K562 (cell line): Measurements from ENCODE around the gene LAP3. TPM values are rescaled to one million over a fixed set of nuclear protein-coding genes. Genes with fewer than 3 reads are reported as not detected.
A peak's percentile ranks its signal among the peaks of the same experiment; 100 is the strongest.

Source experiments
- BRCA1 ChIP-seq, 2 experiments: fragments of 450-650 bp in 1 of 2; sonication (generic) in 1 of 2; formaldehyde crosslinking in 1 of 2; IDR thresholded peaks; 2 replicates each; pipeline versions ENCODE4 v1.5.0 to v1.6.1; 2017 to 2020; ENCODE audit warnings: mild to moderate bottlenecking in 1 of 2, missing genetic modification reagents in 1 of 2
- CHD4 ChIP-seq: fragments of 200-600 bp; sonication (generic); IDR thresholded peaks from 3 replicates; pipeline ENCODE4 v1.6.1; 2012; ENCODE audit warnings: low read depth, mild to moderate bottlenecking, mixed read lengths, low read length, inconsistent platforms; ENCODE audit not compliant: insufficient read depth, insufficient replicate concordance, poor library complexity, severe bottlenecking
- GATAD2B ChIP-seq: fragments of 450-650 bp; IDR thresholded peaks from 2 replicates; pipeline ENCODE4 v1.6.1; 2017; ENCODE audit warnings: mild to moderate bottlenecking, borderline replicate concordance
- KLF13 ChIP-seq: fragments of 450-650 bp; IDR thresholded peaks from 2 replicates; pipeline ENCODE4 v1.6.1; 2016; ENCODE audit warnings: missing genetic modification characterization, low read depth, mild to moderate bottlenecking, missing compliant biosample characterization, moderate library complexity, borderline replicate concordance
- MLLT1 ChIP-seq, 2 experiments: fragments of 450-650 bp; IDR thresholded peaks; 2 replicates each; pipeline ENCODE4 v1.6.1; 2016
- MYNN ChIP-seq, 2 experiments: sonication (generic); formaldehyde crosslinking in 1 of 2; IDR thresholded peaks; 2 replicates each; pipeline versions ENCODE4 v1.5.0 to v1.6.1; 2016 to 2020; ENCODE audit warnings: antibody characterized with exemption in 1 of 2, missing genetic modification reagents in 1 of 2
- NBN ChIP-seq: fragments of 450-650 bp; IDR thresholded peaks from 2 replicates; pipeline ENCODE4 v1.6.1; 2016; ENCODE audit warnings: low read depth, mild to moderate bottlenecking
- PML ChIP-seq: IDR thresholded peaks from 2 replicates; pipeline ENCODE4 v1.6.1; 2012; ENCODE audit warnings: low read length, inconsistent platforms
- RREB1 ChIP-seq: fragments of 250-450 bp; sonication (Bioruptor Pico); IDR thresholded peaks from 2 replicates; pipeline ENCODE4 v1.4.0; 2020
- SMC3 ChIP-seq: conservative IDR thresholded peaks from 2 replicates; pipeline ENCODE4 v1.6.1; 2011; ENCODE audit warnings: low read depth, low read length, improper control_type of control experiment; ENCODE audit not compliant: insufficient read depth
- SRSF3 ChIP-seq: fragments of 200-400 bp; formaldehyde crosslinking; IDR thresholded peaks from 2 replicates; pipeline ENCODE4 v1.6.1; 2016; ENCODE audit warnings: mild to moderate bottlenecking, low read length, moderate library complexity; ENCODE audit not compliant: insufficient read depth
- VEZF1 ChIP-seq: fragments of 200-800 bp; sonication (Bioruptor generic); IDR thresholded peaks from 2 replicates; pipeline ENCODE4 v1.6.1; 2017; ENCODE audit warnings: missing genetic modification characterization, missing compliant biosample characterization
- ZBTB49 ChIP-seq: sonication (generic); formaldehyde crosslinking; IDR thresholded peaks from 2 replicates; pipeline ENCODE4 v1.8.0; 2022; ENCODE audit warnings: missing genetic modification reagents, mild to moderate bottlenecking, borderline replicate concordance
- ZNF79 ChIP-seq: fragments of 250-450 bp; sonication (Bioruptor Pico); IDR thresholded peaks from 2 replicates; pipeline ENCODE4 v1.4.0; 2020; ENCODE audit warnings: low read depth, mild to moderate bottlenecking, moderate library complexity
- polyA plus RNA-seq, 8 experiments: library from polyadenylated mRNA; depleted of rRNA in 4 of 8; stranded (reverse) in 5 of 8; unstranded in 3 of 8; fragments of >200 nt; fragmentation: Nextera tagmentation in 2 of 8; fragmentation: Illumina TruSeq in 1 of 8; extraction: Ambion mirVana in 2 of 8; extraction: Trizol in 1 of 8; gene quantifications; 2 replicates each; pipeline versions ENCODE4 v1.2.1 to v1.2.3, GENCODE V29; 2011 to 2014; ENCODE audit warnings: inconsistent platforms in 1 of 8, missing spikeins in 1 of 8
- total RNA-seq, 7 experiments: library from RNA; depleted of rRNA in 6 of 7; stranded (reverse); fragments of >200 nt in 6 of 7; fragmentation: Illumina TruSeq in 2 of 7; extraction: Trizol in 2 of 7; gene quantifications; 2 replicates each; pipeline versions ENCODE4 v1.2.1 to v1.2.3, GENCODE V29; 2011 to 2021; ENCODE audit warnings: low replicate concordance in 1 of 7

LAP3 gene
- total and polyA plus RNA-seq, 9 of the 15 experiments (the other 6 are each of a cell fraction or from before 2014, with no cell fraction given) = 82.3 to 170 (median 107) TPM

GRCh38 chr4:17614416-17615299 lies 37.7 kb downstream of the LAP3 start, which contains the start of gene MED28 (continued):
- TF ChIP-seq RREB1 = no peak
- no peak for TF ChIP-seq CHD4
- TF ChIP-seq KLF13 (tag) = no peak
- TF ChIP-seq MYNN (IDR thresholded peaks at IDR 0.05) = 0 out of 2 replicates have a peak, but pooled peaks have one; percentile 15
- TF ChIP-seq MYNN (CRISPR knock-in tag; IDR thresholded peaks at IDR 0.05) = no peak
- TF ChIP-seq MLLT1 (IDR thresholded peaks at IDR 0.05) = no peak
- peak; percentile 81; the same call in 1 of the 2 replicates for TF ChIP-seq PML
- TF ChIP-seq ZNF79 (CRISPR knock-in tag) = no peak
- TF ChIP-seq NBN = no peak
- TF ChIP-seq ZBTB49 = 0 out of 2 replicates have a peak, but pooled peaks have one; percentile 14
- no peak for TF ChIP-seq SRSF3
- no peak for TF ChIP-seq GATAD2B
- no peak for TF ChIP-seq SMC3
- no peak for TF ChIP-seq BRCA1 (IDR thresholded peaks at IDR 0.05)
- TF ChIP-seq BRCA1 (CRISPR knock-in tag; IDR thresholded peaks at IDR 0.05) = no peak
- peak; percentile 43; the same call in 1 of the 2 replicates for TF ChIP-seq VEZF1 (CRISPR knock-in tag)
